ENCODE data around the gene GTF2F1.
"Not testable (repeated sequence)": the region's sequence is repeated elsewhere in the genome, so short reads cannot be mapped to it uniquely, and the experiment has no call there.

Gene GTF2F1

GRCh38 chr19:6381030-6381750 lies 11.8 kb downstream of the GTF2F1 start:
- DNase-seq: no peak

GRCh38 chr19:6379744-6380143 lies 13.2 kb downstream of the GTF2F1 start:
- no peak for DNase-seq

- DNase-seq: no peak
Measured at GRCh38 chr19:6378486-6378885, 14.5 kb downstream of the GTF2F1 start.

- no peak for DNase-seq
Measured at GRCh38 chr19:6378041-6378440, 14.9 kb downstream of the GTF2F1 start.

- no peak for DNase-seq
Measured at GRCh38 chr19:6376512-6377190, 16.3 kb downstream of the GTF2F1 start.

- no peak for DNase-seq
Measured at GRCh38 chr19:6375411-6376010, 17.5 kb downstream of the GTF2F1 start, which contains the start of gene PSPN. Gene PSPN, minus strand, starts transcription at chr19:6375933. Its CDS starts 84 bp downstream, at chr19:6375849.

GRCh38 chr19:6374711-6375410 lies 18.1 kb downstream of the GTF2F1 start:
- no peak for DNase-seq

GRCh38 chr19:6374161-6374709 lies 18.7 kb downstream of the GTF2F1 start:
- DNase-seq: no peak

GRCh38 chr19:6373813-6374108 lies 19.2 kb downstream of the GTF2F1 start:
- no peak for DNase-seq

GRCh38 chr19:6373096-6373812 lies 19.7 kb downstream of the GTF2F1 start:
- DNase-seq: peak; percentile 98

- DNase-seq: peak; percentile 94 to 96
Measured at GRCh38 chr19:6372594-6373095, 20.3 kb downstream of the GTF2F1 start, which contains the start of gene ALKBH7. Gene ALKBH7, plus strand, starts transcription at chr19:6372794. Its CDS starts 27 bp downstream, at chr19:6372821.

- no peak for DNase-seq
Measured at GRCh38 chr19:6364353-6364752, 28.6 kb downstream of the GTF2F1 start.

- no peak for DNase-seq
Measured at GRCh38 chr19:6362351-6362801, 30.6 kb downstream of the GTF2F1 start.

GRCh38 chr19:6362027-6362350 lies 31.0 kb downstream of the GTF2F1 start:
- DNase-seq: no peak

- not testable (repeated sequence) for DNase-seq
Measured at GRCh38 chr19:6360857-6361216, 32.1 kb downstream of the GTF2F1 start.

GRCh38 chr19:6360445-6360844 lies 32.5 kb downstream of the GTF2F1 start:
- DNase-seq: not testable (repeated sequence)

GRCh38 chr19:6359568-6360341 lies 33.2 kb downstream of the GTF2F1 start:
- DNase-seq: no peak

- DNase-seq: no peak
Measured at GRCh38 chr19:6358003-6358402, 35.0 kb downstream of the GTF2F1 start.

- DNase-seq: no peak
Measured at GRCh38 chr19:6357174-6357573, 35.8 kb downstream of the GTF2F1 start.

GRCh38 chr19:6355321-6356040 lies 37.5 kb downstream of the GTF2F1 start:
- DNase-seq: not testable (repeated sequence)

All from activated CD4-positive, alpha-beta T cell treated with anti-CD3 and anti-CD28 coated beads, Interleukin-2, amount 50 U/mL, for 4 hours (primary cell).